HL-60/S4 treated with retinoic acid at 250 ng/mL for 4 days and 3 days (cell line): ENCODE measurements around the gene KRT15.
"Not testable (repeated sequence)": the region's sequence is repeated elsewhere in the genome, so short reads cannot be mapped to it uniquely, and the experiment has no call there.

Source experiments
- in situ Hi-C: fragments of 300-500 bp; cut with MboI; formaldehyde crosslinking; loops from 2 replicates; pipeline ENCODE4 v1.7.0; 2022; ENCODE audit warnings: low sequenced_read_pairs

Gene KRT15

GRCh38 chr17:41544935-41545334, 26.2 kb upstream of the KRT15 start:
- in situ Hi-C loops: no loop called here

GRCh38 chr17:41544491-41544892, 25.8 kb upstream of the KRT15 start:
- in situ Hi-C loops: no loop called here

DNA sequence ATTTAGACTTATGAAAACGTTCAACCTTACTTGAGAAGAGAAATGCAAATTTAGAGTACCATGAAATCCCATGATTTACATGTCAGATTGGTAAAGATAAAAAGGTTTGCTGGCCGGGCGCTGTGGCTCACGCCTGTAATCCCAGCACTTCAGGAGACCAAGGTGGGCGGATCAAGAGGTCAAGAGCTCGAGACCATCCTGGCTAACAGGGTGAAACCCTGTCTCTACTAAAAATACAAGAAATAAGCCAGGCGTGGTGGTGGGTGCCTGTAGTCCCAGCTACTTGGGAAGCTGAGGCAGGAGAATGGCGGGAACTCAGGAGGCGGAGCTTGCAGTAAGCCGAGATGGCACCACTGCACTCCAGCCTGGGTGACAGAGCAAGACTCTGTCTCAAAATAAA, 24.1 kb upstream of the KRT15 start:
- in situ Hi-C loops: not testable (repeated sequence)

DNA sequence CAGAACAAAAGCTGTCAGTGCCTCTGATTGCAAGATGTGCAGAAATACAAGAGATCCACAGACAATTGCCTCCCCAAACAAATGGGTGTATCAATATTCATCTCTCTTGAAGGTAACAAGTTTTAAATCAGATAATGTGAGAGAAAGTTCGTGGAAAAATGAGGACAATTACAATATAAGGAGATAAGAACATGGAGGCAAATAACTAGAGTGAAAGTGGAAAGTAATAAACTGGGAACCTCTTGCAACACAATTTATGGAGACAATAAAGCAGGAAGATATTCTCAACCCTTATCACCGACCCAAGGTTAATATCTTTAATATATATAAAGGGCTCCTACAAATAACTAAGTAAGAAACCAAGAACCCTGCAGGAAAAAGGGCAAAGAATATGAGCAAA, 23.7 kb upstream of the KRT15 start:
- in situ Hi-C loops: no loop called here

DNA sequence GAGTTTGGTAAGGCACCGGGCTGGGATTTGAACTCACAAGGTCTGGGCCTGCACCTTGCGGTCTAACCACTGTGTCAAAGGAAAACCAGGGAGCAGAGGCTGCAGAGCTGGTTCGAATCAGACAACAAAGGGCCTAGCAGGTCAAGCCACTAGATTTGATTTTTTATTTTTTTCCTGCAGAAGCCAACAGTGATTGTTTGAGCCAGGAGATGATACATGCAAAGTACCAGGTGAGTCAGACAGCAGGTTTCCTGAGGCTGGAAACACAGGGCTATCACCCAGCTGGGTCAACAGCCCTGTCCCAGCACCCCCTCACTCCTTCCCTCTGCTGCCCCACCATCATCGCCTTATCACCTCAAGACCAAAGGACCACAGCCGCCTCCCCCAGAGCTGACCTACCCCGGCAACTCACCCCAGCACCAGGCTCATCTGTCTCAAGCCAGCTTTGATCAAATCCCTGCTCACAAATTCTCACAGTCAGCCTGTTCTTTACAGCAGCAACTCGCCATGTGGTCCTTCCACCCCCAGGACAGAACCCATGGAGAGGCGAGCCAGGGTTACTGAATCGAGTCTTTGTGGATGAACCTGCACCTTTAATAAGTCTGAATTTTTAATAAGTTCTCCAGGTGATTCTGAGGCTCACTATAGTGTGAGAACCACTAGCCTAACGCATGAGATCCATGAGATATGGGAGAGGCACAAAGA, 22.4 kb upstream of the KRT15 start:
- in situ Hi-C loops: no loop called here

GRCh38 chr17:41539979-41540701, 21.4 kb upstream of the KRT15 start:
- in situ Hi-C loops: no loop called here

- in situ Hi-C loops: no loop called here
Measured at GRCh38 chr17:41539071-41539492, 20.4 kb upstream of the KRT15 start.

GRCh38 chr17:41538565-41538991, 19.9 kb upstream of the KRT15 start:
- in situ Hi-C loops: no loop called here

DNA sequence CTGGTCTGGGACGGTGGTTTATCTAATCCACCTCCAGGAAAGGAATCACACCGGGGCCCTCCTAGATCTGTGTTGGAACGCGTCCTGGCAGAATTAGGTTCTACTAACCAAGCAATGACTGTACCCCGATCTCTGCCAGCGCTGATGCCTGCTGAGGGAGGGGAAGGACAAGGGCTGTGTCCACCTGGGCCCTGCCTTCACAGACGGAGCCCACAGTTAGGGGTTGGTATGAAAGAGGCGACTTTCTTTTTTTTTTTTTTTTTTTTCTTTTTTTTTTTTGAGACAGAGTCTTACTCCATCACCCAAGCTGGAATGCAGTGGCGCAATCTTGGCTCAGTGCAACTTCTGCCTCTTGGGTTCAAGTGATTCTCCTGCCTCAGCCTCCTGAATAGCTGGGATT, 19.3 kb upstream of the KRT15 start:
- in situ Hi-C loops: no loop called here

DNA sequence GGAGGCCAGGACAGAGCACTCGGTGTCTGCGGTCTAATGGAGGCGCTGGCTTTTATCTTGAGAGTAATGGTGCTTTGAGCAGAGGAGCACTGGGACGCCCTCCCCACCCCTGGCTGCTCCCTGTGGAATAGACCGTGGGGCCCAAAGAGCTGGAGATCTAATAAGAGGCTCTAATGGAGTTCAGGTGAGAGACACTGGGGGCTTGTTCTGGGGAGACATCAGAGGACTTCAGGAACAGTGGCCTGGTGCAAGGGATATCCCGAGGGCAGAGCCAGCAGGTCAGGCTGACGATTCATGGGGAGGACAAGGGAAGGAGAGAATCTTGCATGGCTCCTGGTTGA, 18.9 kb upstream of the KRT15 start:
- in situ Hi-C loops: no loop called here

DNA sequence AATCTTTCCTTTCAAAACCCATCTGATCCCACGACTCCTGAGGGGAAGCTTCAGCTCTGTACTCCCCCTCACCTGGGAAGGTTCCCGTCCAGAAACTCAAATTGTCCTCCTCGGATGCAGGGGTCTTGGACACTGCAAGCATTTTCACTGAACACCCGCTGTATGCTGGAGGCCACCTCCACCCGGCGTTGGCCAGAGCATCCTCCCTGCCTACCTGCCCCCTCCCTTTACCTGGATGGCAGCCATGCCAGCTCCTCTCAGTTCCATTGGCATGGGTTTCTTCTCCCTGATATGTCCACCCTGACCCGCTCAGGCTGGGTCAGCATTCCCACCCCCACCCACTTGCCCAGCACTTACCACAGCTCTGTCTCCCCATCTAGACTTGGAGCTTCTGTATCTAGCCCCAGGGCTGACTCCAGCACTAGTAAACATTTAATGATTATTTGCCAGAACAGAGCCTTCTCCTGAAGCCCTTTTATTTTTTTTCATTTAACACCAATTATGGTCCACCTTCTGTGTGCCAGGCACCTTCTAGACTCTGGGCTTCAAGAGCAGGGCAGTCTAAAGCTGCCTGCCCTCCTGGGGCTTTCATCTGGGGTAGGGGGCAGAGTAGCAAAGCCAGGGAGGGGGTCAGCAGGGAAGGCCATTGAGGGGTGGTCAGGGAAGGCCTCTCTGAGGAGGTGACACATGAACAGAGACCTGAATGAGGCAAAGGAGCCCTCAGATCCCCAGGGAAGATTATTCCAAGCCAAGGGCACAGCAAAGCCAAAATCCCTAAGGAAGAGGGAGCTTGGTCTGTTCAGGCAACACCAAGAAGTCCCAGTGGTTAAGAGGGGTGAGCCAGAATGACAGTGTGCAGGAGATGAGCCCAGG, 18.3 kb upstream of the KRT15 start:
- in situ Hi-C loops: no loop called here

DNA sequence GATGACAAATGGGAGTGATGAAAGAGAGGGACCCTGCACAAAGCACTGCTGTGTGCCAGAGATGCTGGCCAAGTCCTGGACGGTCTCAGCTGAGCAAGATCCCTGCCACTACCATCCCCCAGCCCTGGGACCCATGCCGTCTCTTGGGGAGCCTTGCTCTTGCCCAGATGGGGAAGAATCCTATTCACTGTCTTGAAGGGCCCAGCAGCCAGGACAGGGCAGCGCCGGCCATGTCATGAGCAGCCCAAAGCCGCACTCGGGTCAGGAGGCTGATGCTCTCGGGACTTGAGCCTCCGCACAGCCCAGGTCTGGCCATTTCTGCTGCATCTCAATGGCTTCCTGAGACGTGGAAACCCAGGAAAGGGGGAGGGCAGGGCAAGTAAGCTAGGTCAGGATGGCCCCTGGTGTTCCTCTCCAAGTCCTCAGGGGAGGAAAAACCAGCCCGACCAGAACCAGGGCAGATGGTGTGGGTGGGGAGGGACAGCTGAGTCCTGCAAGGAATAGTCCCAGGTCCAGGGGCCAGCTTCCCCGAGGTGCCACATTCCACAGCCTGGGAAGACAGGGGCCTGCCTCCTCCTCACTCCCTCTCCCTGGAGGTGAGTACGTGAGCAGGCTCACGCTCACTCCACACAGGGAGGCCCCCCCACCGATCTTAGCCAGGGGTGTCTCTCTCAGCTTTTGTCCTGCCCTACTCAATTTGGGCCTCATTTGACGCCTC, 17.2 kb upstream of the KRT15 start:
- in situ Hi-C loops: no loop called here

- in situ Hi-C loops: no loop called here
Measured at GRCh38 chr17:41534899-41535546, 16.3 kb upstream of the KRT15 start.

- in situ Hi-C loops: no loop called here
Measured at GRCh38 chr17:41533613-41534012, 14.9 kb upstream of the KRT15 start.

- in situ Hi-C loops: no loop called here
Measured at GRCh38 chr17:41532947-41533570, 14.4 kb upstream of the KRT15 start.

DNA sequence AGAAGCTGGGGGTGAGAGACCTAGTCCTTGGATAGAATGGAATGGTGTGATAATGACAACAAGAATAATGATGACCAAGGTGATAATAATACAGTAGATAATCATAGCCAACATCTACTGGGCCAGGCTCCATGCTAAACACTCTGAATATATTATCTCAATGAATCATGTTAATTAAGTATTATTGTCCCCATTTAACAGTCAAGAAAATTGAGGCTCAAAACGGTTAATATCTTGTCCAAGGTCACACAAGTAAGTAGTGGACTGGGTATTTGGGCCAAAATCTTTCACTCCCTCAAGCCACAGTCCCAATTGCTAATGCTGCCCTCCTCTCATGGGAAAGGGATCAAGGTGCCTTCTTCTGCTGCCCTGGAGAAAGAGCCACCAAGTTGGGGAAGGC, 13.3 kb upstream of the KRT15 start:
- in situ Hi-C loops: no loop called here

DNA sequence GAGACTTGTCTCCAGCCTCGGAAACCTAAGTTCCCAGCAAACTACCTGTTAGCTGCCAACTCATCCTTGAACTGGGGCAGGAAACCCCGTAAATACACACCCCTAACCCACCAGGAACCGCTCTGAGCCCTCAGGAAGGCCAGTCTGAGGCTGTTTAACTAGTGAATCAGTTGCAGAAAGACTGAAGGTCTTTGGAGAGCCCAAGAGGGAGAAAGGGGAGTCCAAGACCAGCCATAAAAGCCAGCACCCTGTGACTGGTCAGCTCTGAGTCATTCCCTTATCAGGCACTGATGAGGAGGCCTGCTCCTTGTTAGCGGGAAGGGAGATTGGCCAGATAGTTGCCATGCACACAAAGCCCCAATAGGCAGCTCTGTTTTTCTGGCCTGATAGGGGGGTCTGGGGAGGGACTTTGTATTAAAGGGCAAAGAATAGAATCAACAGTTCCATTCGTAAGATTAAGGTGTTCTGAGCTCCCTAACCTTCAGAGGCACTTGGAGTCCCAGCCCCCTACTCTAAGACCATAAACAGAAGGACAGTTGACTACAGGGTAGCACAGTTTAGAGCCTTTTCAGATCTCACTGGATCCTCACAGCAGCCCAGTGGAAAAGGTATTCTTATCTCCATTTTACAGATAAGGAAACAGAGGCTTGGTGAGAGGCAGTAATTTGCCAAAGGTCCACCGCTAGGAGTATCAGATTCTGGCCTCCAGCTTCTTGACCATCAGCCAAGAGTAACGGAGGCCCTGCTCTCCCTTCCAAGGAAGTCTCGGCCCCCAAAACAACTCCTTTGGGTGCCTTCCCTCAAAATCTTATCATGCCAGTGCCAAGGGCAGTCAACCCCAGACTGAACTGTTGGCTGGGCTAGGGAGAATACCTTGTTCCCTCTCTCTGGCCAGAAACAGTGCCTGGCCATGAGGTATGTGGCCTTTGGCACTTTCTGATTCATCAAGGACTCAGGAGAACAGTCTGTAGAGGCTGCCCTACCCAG, 11.7 kb upstream of the KRT15 start:
- in situ Hi-C loops: no loop called here

DNA sequence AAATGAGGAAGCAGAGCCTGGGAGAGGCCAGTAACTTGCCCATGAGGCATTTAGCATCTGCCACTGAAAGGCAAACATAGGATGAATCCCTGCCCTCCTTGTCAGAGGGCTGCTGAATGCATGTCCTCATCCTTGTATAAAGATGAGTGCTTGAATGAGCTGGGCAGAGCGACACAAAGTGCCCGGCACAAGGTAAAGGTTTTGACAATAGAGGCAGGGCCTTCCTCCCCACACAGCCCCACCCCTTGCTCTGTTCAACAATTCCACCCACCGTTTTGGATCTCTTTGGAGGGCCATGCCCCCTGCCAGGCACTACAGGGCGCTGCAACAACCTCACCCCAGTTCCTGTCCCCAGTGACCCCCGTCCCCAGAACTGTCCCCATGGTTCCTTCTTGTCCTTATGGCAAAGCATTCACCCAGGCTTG, 10.8 kb upstream of the KRT15 start:
- in situ Hi-C loops: no loop called here

DNA sequence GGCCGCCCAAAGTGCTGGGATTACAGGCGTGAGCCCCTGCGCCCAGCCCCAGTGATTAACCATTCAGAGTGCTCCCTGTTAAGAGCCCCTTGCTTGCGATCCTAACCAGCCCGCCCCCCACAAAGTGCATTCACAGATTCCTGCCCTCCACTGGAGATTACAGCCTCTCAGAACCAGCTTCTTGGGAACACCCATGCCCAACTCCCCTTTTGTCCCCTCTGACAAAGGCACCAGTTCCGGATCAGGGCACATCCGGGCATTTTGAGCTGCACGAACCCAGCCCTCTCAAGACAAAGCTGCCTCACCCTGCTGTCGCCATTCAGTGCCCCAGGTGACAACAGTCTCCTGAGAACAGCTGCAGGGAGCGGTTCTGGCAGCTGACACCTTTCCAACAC, 10.3 kb upstream of the KRT15 start:
- in situ Hi-C loops: no loop called here
